ENCODE measurements around the gene RPRML.

RPRML gene

DNA sequence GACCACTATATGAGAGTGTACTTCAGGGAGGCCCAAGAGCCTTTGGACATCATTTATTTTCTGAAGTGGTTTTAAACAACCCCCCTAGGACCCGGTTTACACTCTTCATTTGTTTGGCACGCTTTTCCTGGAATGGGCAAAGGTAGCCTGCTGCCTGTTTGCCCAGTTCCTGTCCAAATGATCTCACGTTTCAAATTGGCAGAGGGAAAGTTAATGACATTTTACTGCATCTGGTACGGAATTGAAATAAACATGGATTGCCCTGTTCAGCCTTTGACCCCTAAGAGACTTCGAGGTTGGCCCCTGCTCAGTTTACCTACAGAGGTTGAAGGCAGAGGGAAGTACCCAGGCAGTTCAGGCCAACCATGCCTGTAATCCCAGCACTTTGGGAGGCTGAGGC is 5.8 kb upstream of the RPRML start:
- no peak overlapping the region for H3K27ac Mint-ChIP-seq
- CTCF ChIA-PET, result interaction anchor here (1.0 kb wide), 1 partner anchor 43 kb away, joined by 5 read pairs; no protein-coding TSS in a partner anchor
- H3K36me3 Mint-ChIP-seq, result no peaks in the 10 kb centered on the region
- peaks cover 63% of the 10 kb centered on the region for H3K27me3 Mint-ChIP-seq
- no peaks in the 10 kb centered on the region for H3K4me1 Mint-ChIP-seq
- H3K4me3 Mint-ChIP-seq, result no peak overlapping the region
- no peaks in the 10 kb centered on the region for H3K9me3 Mint-ChIP-seq
- no peak for DNase-seq

DNA sequence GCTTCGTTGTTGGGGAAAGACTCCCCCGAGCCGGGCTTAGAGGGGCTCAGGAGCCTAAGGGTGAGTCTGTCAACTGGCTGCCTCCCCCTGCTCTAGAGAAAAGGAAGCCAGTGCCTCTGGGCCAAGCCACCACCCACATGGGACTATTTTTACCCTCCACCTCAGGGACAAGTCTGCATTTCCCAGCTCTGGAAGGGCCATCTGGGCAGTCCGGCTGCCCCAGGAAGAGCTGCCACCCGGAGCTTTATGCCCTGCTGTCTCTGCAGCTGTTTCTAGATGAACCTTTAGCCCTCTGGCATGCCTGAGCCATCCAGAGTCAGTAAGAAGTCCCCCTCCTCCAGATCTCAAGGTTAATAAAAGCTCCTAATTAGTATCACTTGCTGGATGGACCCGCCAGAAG is 5.3 kb upstream of the RPRML start:
- Mint-ChIP-seq H3K4me3 (no peak overlapping the region), H3K27ac (no peak overlapping the region), H3K36me3 (no peaks in the 10 kb centered on the region), H3K9me3 (no peaks in the 10 kb centered on the region), H3K4me1 (no peaks in the 10 kb centered on the region), H3K27me3 (peaks cover 63% of the 10 kb centered on the region)
- CTCF ChIA-PET, result interaction anchor here (1.0 kb wide), 1 partner anchor 42 kb away, joined by 5 read pairs; no protein-coding TSS in a partner anchor
- no peak for DNase-seq

DNA sequence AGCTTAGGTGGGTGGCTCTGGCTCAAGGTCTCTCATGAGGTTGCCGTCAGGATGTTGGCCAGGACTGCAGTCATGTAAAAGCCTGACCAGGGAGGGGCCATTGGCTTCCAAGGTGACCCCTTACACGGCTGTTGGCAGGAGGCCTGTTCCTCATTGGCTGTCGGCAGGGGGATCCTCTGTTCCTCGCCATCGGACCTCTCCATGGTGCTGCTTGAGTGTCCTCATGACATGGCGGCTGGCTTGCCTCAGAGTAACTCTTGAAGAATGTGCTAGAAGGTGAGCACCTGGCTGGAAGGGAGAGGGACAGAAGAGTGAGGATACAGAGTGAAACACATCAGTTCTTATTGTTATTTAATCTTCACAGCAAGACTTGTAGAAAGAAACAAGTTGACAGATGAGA is 4.7 kb upstream of the RPRML start:
- no peak for DNase-seq
- Mint-ChIP-seq H3K36me3 (no peaks in the 10 kb centered on the region), H3K9me3 (no peaks in the 10 kb centered on the region), H3K27me3 (peaks cover 63% of the 10 kb centered on the region), H3K4me3 (no peak overlapping the region), H3K27ac (no peak overlapping the region), H3K4me1 (no peaks in the 10 kb centered on the region)
- CTCF ChIA-PET, result interaction anchor here (1.0 kb wide), 1 partner anchor 42 kb away, joined by 5 read pairs; no protein-coding TSS in a partner anchor

DNA sequence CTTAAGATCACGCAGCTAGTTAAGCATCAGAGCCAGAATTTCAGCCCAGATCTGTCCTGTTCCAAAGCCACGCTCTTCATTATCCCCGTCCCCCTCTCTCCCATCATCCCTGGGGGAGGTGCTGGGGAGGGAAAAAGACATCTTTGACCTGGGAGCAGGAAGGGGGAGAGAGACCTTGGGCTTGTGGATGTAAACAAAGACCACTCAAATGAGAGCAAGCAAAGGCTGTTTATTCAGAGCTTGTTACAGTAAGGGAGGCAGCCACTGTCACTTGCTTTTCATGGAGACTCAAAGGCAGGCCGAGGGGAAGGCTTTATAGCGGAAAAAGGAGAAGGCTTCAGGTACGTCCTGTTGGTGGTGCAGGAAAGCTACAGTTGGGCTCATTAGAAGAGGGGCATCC is 3.5 kb upstream of the RPRML start:
- Mint-ChIP-seq H3K36me3 (no peaks in the 10 kb centered on the region), H3K4me3 (no peak overlapping the region), H3K27ac (no peak overlapping the region), H3K4me1 (peaks cover 6% of the 10 kb centered on the region), H3K27me3 (peaks cover 66% of the 10 kb centered on the region), H3K9me3 (no peaks in the 10 kb centered on the region)
- CTCF ChIA-PET, result no interaction called here
- DNase-seq, result no peak

DNA sequence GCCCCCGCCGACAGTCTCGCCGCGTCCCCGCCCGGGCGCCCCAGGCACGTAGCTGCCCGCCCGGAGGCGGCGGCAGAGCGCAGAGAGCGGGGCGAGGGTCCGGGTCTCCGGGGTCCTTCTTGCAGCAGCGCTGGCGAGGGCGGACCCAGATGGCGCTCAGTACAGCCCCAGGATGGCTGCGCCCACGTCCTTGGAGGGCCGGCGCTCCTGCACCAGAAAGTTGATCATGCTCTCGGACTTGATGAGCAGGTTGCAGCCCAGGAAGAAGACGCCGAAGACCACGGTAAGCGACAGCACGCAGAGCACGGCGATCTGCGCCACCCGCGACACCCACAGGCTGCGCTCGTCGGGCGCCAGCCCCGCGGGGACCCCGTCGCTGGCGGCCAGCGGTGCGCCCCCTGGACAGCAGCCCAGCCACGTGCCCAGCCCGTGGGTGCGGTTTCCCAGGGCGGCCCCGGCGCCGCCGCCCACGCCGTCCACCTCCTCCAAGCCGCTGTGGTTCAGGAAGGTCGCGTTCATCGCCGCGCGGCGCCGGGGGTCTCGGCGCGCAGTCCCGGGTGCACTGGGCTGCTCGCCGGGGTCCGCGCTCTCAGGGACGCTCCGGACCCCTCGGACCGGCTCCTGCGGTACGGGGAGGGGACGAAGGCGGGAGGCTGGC is 435 bp downstream of the RPRML start:
- Mint-ChIP-seq H3K9me3 (no peaks in the 10 kb centered on the region), H3K36me3 (no peaks in the 10 kb centered on the region), H3K27me3 (peaks cover 82% of the 10 kb centered on the region), H3K4me1 (peaks cover 6% of the 10 kb centered on the region), H3K27ac (no peak overlapping the region), H3K4me3 (peak overlapping the region; percentile 73)
- peak; percentile 23 for DNase-seq
- CTCF ChIA-PET, result interaction anchor here (0.6 kb wide), 1 partner anchor 23 kb away, joined by 3 read pairs; no protein-coding TSS in a partner anchor

DNA sequence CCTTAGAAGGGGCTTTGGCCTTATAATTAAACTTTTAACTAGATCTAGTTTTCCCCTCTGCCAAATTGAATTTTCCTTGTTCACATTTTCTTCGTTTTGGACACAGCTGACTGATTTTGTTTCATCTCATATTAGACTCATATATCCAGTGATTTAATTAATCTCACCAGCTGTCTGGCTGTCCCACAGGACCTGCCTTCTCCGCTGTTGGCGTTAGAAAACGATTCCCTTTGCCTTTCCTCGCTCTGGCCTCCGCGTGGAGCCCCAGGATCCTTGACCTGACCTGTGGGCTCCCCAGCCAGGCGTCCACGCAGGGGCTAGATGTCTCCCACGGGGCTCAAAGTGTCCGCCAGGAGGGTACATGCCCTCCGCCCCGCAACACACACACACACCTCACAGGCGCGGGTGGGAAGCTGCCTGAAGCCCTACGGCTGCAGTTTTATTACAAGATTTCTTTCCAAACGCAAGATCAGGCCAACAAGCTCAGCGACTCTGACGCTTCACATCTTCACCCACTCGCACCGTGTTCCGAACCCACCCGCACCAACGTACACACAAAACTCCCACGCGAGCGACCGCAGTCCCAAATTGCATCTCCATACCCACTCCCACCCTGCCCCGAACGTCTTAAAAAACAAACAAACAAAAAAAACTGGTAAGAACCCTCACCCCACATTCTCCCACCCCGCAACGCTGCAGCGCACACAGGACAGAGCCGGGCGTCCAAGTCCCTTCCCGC is 1.1 kb downstream of the RPRML start:
- no peaks in the 10 kb centered on the region for H3K36me3 Mint-ChIP-seq
- peaks cover 6% of the 10 kb centered on the region for H3K4me1 Mint-ChIP-seq
- CTCF ChIA-PET, result no interaction called here
- H3K9me3 Mint-ChIP-seq, result no peaks in the 10 kb centered on the region
- H3K27me3 Mint-ChIP-seq, result peaks cover 76% of the 10 kb centered on the region
- no peak for DNase-seq
- H3K4me3 Mint-ChIP-seq, result peak overlapping the region; percentile 73
- no peak overlapping the region for H3K27ac Mint-ChIP-seq

DNA sequence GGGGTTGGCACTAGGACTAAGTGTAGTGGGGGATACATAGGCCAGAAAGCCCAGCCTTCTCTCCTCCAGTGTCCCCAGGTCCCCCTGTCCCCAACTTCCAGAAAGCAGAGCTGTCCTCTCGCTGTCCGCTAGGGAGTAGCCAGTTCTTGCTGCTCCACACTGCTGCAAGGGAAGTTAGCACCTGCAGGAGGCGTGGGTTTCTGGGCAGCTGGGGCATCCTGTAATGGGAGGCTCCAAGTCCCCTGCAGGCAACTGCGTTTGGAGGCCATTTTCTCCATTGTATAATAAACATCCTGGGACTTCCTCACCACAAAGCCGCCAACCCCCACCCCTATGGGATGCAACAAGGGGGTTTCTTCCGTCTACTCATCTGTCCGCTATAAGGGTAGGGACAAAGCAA is 1.7 kb downstream of the RPRML start:
- no peak overlapping the region for H3K4me3 Mint-ChIP-seq
- CTCF ChIA-PET, result no interaction called here
- DNase-seq, result peak; percentile 35
- peaks cover 6% of the 10 kb centered on the region for H3K4me1 Mint-ChIP-seq
- peaks cover 71% of the 10 kb centered on the region for H3K27me3 Mint-ChIP-seq
- H3K9me3 Mint-ChIP-seq, result no peaks in the 10 kb centered on the region
- no peaks in the 10 kb centered on the region for H3K36me3 Mint-ChIP-seq
- no peak overlapping the region for H3K27ac Mint-ChIP-seq

DNA sequence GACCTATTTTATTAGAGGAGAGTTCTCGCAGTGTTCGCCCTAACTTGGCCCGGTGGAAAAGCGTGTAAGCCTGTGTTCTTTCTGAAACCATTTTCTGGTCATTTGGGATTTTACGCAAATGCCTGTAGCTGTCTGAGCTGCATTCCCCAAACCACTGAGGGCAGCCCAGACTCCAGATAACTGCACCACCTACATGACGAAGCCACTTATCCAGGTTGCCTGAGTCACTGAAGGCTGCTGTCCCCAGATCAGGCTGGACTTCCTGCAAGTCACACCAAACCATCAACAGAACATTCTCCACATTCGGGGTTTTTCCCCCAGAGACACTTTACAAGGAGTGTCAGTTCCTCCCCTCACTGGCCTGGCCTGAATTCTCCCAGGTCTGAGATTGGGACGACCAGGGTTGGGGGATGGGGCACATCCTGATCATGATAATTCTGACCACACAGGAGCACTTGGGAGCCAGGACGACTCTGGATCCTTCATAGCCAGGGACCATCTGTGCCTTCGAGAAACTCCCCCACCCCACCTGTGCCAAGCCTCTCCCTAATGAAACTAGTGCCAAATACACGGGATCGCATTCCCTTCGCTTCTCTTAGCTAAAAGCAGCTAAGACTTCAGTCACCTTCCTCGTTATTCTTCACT is 2.3 kb downstream of the RPRML start:
- Mint-ChIP-seq H3K27ac (no peak overlapping the region), H3K4me3 (no peak overlapping the region), H3K4me1 (peaks cover 6% of the 10 kb centered on the region), H3K9me3 (no peaks in the 10 kb centered on the region), H3K27me3 (peaks cover 65% of the 10 kb centered on the region), H3K36me3 (no peaks in the 10 kb centered on the region)
- CTCF ChIA-PET, result no interaction called here
- DNase-seq, result no peak

DNA sequence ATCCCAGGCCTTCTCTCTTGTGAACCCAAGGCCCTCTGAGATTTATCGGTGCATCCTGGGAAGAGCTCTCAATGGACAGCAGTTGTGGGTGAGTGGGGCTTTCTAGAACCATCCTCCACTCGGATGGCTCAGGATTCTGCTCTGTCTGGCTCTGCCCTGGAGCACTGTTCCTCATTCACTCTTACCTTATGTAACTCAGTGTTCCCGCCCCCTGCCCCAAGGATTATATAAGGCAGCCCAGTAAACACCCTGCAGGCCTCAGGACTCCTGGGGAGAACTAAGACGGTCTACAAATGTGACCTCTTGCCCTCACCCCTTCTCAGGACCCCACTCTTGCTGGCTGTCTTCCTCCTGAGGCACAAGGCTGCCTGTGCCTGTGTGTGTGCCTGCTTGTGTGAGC is 3.8 kb downstream of the RPRML start:
- H3K27ac Mint-ChIP-seq, result no peak overlapping the region
- H3K4me1 Mint-ChIP-seq, result peaks cover 6% of the 10 kb centered on the region
- no peak overlapping the region for H3K4me3 Mint-ChIP-seq
- H3K27me3 Mint-ChIP-seq, result peaks cover 54% of the 10 kb centered on the region
- no peaks in the 10 kb centered on the region for H3K9me3 Mint-ChIP-seq
- no peaks in the 10 kb centered on the region for H3K36me3 Mint-ChIP-seq
- no peak for DNase-seq
- CTCF ChIA-PET, result no interaction called here

DNA sequence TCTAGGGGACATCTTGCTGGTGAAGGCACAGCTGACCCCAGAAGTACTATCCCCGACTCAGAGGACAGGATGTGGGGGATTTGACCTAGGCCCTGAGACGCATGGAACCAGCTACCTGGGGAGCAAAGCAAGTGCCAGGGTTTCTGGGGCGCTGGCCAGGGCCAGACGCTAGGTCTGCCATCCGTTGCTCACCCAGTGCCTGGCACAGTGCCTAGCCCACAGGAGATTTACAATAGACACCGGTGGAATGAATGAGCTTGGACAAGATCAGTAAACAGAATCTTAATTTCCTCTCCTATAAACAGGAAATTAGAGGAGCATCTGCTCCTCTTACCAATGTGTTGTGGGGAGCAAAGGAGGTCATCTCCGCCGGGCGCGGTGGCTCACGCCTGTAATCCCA is 5.0 kb downstream of the RPRML start:
- DNase-seq, result no peak
- CTCF ChIA-PET, result no interaction called here
- Mint-ChIP-seq H3K27ac (no peak overlapping the region), H3K36me3 (no peaks in the 10 kb centered on the region), H3K27me3 (peaks cover 42% of the 10 kb centered on the region), H3K9me3 (no peaks in the 10 kb centered on the region), H3K4me3 (no peak overlapping the region), H3K4me1 (peaks cover 6% of the 10 kb centered on the region)

DNA sequence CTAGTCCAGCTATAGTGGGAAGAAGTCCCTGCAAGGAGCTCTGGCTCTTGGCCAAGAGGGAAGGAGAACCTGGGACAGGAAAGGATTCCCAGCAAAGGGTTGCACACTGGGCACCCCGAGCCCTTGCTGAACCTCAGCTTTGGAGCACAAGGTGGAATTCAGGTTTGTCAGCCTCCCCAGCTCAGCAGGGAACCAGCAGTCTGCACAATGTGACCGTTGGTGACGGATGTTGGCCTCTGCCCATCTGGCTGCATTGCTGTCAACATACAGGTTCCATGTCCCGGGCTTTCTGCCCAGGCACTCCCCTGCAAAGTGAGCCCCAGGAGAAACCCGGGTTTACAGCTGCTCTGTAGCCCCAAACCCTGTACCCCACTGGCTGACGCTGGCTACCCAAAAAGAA is 6.7 kb downstream of the RPRML start:
- no peak for DNase-seq
- H3K4me3 Mint-ChIP-seq, result no peak overlapping the region
- peaks cover 25% of the 10 kb centered on the region for H3K27me3 Mint-ChIP-seq
- no peak overlapping the region for H3K27ac Mint-ChIP-seq
- no peaks in the 10 kb centered on the region for H3K9me3 Mint-ChIP-seq
- no peaks in the 10 kb centered on the region for H3K36me3 Mint-ChIP-seq
- CTCF ChIA-PET, result interaction anchor here (0.5 kb wide), 1 partner anchor 27 kb away, joined by 4 read pairs; no protein-coding TSS in a partner anchor
- no peaks in the 10 kb centered on the region for H3K4me1 Mint-ChIP-seq

DNA sequence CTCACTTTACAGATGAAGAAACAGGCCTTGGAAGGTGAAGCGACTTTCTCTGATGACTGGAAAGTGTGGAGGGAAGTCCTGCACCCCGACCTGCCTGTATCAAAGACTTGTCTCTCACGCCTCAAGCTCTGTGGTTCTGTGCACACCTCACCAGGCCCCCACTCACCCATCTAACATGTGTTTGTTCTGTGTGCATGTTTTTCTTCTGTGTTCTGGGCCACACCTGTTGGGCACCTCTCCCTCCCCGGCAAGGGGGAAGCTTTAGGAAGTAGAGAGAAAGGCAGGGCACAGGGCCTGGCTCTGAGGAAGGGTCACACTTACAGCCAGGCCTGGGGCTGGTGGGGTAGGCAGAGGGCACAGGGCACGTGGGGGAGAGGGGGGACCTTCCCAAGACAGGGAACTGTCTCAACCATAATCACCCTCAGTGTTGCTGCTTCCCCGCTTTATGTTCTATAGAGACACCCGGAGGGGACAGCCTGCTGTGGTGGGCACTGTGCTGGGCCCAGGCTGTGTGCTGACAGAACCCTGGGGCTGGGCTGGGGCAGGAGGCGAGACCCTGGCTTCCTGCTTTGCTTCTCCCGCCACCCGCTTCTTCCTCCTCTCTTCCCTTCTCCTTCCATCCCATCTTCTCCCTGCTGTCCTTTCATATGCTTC is 7.3 kb downstream of the RPRML start:
- no peaks in the 10 kb centered on the region for H3K36me3 Mint-ChIP-seq
- H3K9me3 Mint-ChIP-seq, result no peaks in the 10 kb centered on the region
- H3K27me3 Mint-ChIP-seq, result peaks cover 19% of the 10 kb centered on the region
- no peak overlapping the region for H3K27ac Mint-ChIP-seq
- CTCF ChIA-PET, result no interaction called here
- no peak for DNase-seq
- H3K4me3 Mint-ChIP-seq, result no peak overlapping the region
- no peaks in the 10 kb centered on the region for H3K4me1 Mint-ChIP-seq

DNA sequence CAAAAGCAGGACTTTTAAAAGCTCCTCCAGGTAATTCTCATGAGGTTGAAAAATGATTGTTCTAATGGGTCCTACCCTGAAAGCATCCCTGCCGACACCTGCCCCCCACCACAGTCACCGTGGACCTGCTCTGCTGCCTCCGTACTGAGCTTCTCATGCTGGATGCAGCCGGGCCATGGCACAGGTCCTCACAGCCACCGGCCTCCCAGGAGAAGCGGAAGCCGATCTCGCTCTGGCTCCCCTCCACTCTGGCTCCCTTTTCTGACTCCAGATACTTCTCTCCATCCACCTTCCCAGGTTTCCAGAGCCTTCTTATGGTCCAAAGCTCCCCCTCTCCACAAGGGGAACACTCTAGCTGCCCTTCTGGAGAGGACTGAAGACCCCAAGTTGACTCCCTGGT is 10.2 kb downstream of the RPRML start:
- Mint-ChIP-seq H3K27ac (no peak overlapping the region), H3K27me3 (peaks cover 3% of the 10 kb centered on the region), H3K4me3 (no peak overlapping the region), H3K4me1 (no peaks in the 10 kb centered on the region), H3K36me3 (no peaks in the 10 kb centered on the region), H3K9me3 (no peaks in the 10 kb centered on the region)
- DNase-seq, result no peak
- CTCF ChIA-PET, result interaction anchor here (0.9 to 3.0 kb wide), 2 partner anchors 26 to 133 kb away, joined by 3 to 9 read pairs; no protein-coding TSS in a partner anchor

DNA sequence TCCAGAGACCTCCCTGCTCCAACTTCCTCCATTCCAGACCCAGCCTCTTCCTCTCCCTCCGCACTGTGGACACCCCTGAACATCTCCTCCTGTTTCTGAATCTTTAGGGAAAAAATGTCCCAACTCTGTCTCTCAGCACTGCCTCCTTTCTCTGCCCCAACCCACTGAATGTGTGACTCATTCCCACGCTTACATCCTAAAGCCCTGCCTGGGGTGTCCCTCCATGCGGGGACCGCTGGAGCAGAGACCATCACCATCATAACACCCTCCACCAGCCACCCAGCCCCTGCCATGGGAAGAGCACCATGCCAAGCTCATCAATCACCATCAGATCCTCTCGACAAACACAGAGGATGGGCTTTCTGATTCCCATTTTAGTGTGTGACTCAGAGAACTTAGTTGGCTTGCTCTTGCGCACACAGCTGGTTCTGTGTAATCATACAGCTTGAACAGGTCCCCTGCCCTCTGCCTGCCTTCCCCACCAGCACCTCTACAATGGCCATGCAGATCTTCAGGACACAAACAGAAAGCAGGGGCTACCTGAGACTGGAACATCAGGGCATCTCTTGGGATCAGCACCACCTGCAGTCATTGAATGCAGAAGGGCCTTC is 10.7 kb downstream of the RPRML start:
- H3K4me3 Mint-ChIP-seq, result no peak overlapping the region
- CTCF ChIA-PET, result interaction anchor here (3.0 kb wide), 1 partner anchor 26 kb away, joined by 9 read pairs; no protein-coding TSS in a partner anchor
- H3K36me3 Mint-ChIP-seq, result no peaks in the 10 kb centered on the region
- DNase-seq, result no peak
- H3K9me3 Mint-ChIP-seq, result no peaks in the 10 kb centered on the region
- H3K27me3 Mint-ChIP-seq, result peaks cover 3% of the 10 kb centered on the region
- H3K4me1 Mint-ChIP-seq, result no peaks in the 10 kb centered on the region
- no peak overlapping the region for H3K27ac Mint-ChIP-seq

Data from activated naive CD4-positive, alpha-beta T cell treated with anti-CD3 and anti-CD28 coated beads, Interleukin-2, amount 10 ng/mL, durations not matched to agents 7 days and 5 days (primary cell).